Stomach smooth muscle (tissue), 2 donors: ENCODE results near the gene BCL7B.

Experiments used
- H3K27ac ChIP-seq: one replicate; pipeline ENCODE4 v1.7.0; 2013; ENCODE audit warnings: mild to moderate bottlenecking, low read length, inconsistent platforms
- H3K27me3 ChIP-seq, 2 donors: one replicate each; pipeline ENCODE4 v1.7.0; 2013; ENCODE audit warnings: low read length in 2 of 2; ENCODE audit not compliant: insufficient read depth in 2 of 2, control insufficient read depth in 1 of 2
- H3K36me3 ChIP-seq, 2 donors: one replicate each; pipeline ENCODE4 v1.7.0; 2013; ENCODE audit warnings: low read length in 2 of 2; ENCODE audit not compliant: control insufficient read depth in 2 of 2, insufficient read depth in 2 of 2
- H3K4me1 ChIP-seq: one replicate; pipeline ENCODE4 v1.7.0; 2013; ENCODE audit warnings: low read length; ENCODE audit not compliant: control insufficient read depth, insufficient read depth
- H3K4me3 ChIP-seq, 2 donors: one replicate each; pipeline ENCODE4 v1.7.0; 2013; ENCODE audit warnings: low read length in 2 of 2
- H3K9ac ChIP-seq, 2 donors: one replicate each; pipeline ENCODE4 v1.7.0; 2013; ENCODE audit warnings: low read length in 2 of 2, mild to moderate bottlenecking in 1 of 2
- H3K9me3 ChIP-seq, 2 donors: one replicate each; pipeline ENCODE4 v1.7.0; 2013; ENCODE audit warnings: low read length in 2 of 2; ENCODE audit not compliant: control insufficient read depth in 2 of 2
- donor health status: healthy.
- donor health status: Pancreatic carcinoma.

Gene BCL7B

GRCh38 chr7:73518470-73518869 lies 39.0 kb downstream of the BCL7B start:
- H3K27me3 ChIP-seq: no peaks in the 10 kb centered on the region
- peak overlapping the region in 1 of 2 donors; percentile 6 for H3K9ac ChIP-seq
- peaks cover 0 to 10% of the 10 kb centered on the region in 2 donors for H3K36me3 ChIP-seq
- H3K9me3 ChIP-seq: no peaks in the 10 kb centered on the region
- H3K27ac ChIP-seq: no peak overlapping the region
- peak overlapping the region; percentile 30 to 46 for H3K4me3 ChIP-seq
- H3K4me1 ChIP-seq: peaks cover 18% of the 10 kb centered on the region

GRCh38 chr7:73517241-73517995 lies 40.1 kb downstream of the BCL7B start:
- Histone ChIP-seq H3K27me3 (no peaks in the 10 kb centered on the region), H3K36me3 (peaks cover 0 to 12% of the 10 kb centered on the region in 2 donors), H3K4me1 (peaks cover 11% of the 10 kb centered on the region), H3K9ac (no peak overlapping the region), H3K9me3 (no peaks in the 10 kb centered on the region), H3K4me3 (no peak overlapping the region), H3K27ac (no peak overlapping the region)

GRCh38 chr7:73515178-73515577 lies 42.3 kb downstream of the BCL7B start:
- Histone ChIP-seq H3K36me3 (peaks cover 5 to 16% of the 10 kb centered on the region in 2 donors), H3K4me3 (no peak overlapping the region), H3K4me1 (peaks cover 10% of the 10 kb centered on the region)

GRCh38 chr7:73512018-73512780 lies 45.3 kb downstream of the BCL7B start:
- peaks cover 19 to 33% of the 10 kb centered on the region in 2 donors for H3K36me3 ChIP-seq
- no peaks in the 10 kb centered on the region for H3K9me3 ChIP-seq
- H3K27ac ChIP-seq: no peak overlapping the region
- no peak overlapping the region for H3K9ac ChIP-seq
- no peaks in the 10 kb centered on the region for H3K27me3 ChIP-seq
- H3K4me3 ChIP-seq: no peak overlapping the region
- no peaks in the 10 kb centered on the region for H3K4me1 ChIP-seq

More at GRCh38 chr7:73515178-73515577, 42.3 kb downstream of the BCL7B start:
- H3K27me3 ChIP-seq: no peaks in the 10 kb centered on the region
- H3K9me3 ChIP-seq: no peaks in the 10 kb centered on the region
- no peak overlapping the region for H3K27ac ChIP-seq
- no peak overlapping the region for H3K9ac ChIP-seq

GRCh38 chr7:73509463-73509862 lies 48.0 kb downstream of the BCL7B start:
- peaks cover 34 to 38% of the 10 kb centered on the region in 2 donors for H3K36me3 ChIP-seq
- no peaks in the 10 kb centered on the region for H3K9me3 ChIP-seq
- H3K27me3 ChIP-seq: no peaks in the 10 kb centered on the region
- H3K9ac ChIP-seq: no peak overlapping the region
- H3K4me3 ChIP-seq: no peak overlapping the region
- no peaks in the 10 kb centered on the region for H3K4me1 ChIP-seq
- no peak overlapping the region for H3K27ac ChIP-seq

- H3K4me1 ChIP-seq: no peaks in the 10 kb centered on the region
- H3K4me3 ChIP-seq: no peak overlapping the region
These were observed 49.9 kb downstream of the BCL7B start for GRCh38 chr7:73507556-73507955.

GRCh38 chr7:73504920-73505319 lies 52.6 kb downstream of the BCL7B start:
- H3K36me3 ChIP-seq: peaks cover 55 to 56% of the 10 kb centered on the region in 2 donors
- H3K27ac ChIP-seq: no peak overlapping the region
- no peaks in the 10 kb centered on the region for H3K9me3 ChIP-seq

More at GRCh38 chr7:73507556-73507955, 49.9 kb downstream of the BCL7B start:
- no peaks in the 10 kb centered on the region for H3K27me3 ChIP-seq
- no peak overlapping the region for H3K9ac ChIP-seq
- no peak overlapping the region for H3K27ac ChIP-seq
- H3K36me3 ChIP-seq: peaks cover 50 to 52% of the 10 kb centered on the region in 2 donors
- H3K9me3 ChIP-seq: no peaks in the 10 kb centered on the region

GRCh38 chr7:73504017-73504416 lies 53.5 kb downstream of the BCL7B start:
- H3K4me1 ChIP-seq: no peaks in the 10 kb centered on the region
- H3K9me3 ChIP-seq: no peaks in the 10 kb centered on the region
- peaks cover 59% of the 10 kb centered on the region in 2 donors for H3K36me3 ChIP-seq
- H3K4me3 ChIP-seq: no peak overlapping the region
- H3K9ac ChIP-seq: no peak overlapping the region
- H3K27ac ChIP-seq: no peak overlapping the region
- no peaks in the 10 kb centered on the region for H3K27me3 ChIP-seq

More at GRCh38 chr7:73504920-73505319, 52.6 kb downstream of the BCL7B start:
- Histone ChIP-seq H3K27me3 (no peaks in the 10 kb centered on the region), H3K4me1 (no peaks in the 10 kb centered on the region), H3K4me3 (no peak overlapping the region), H3K9ac (no peak overlapping the region)

GRCh38 chr7:73503229-73503628 lies 54.3 kb downstream of the BCL7B start:
- no peaks in the 10 kb centered on the region for H3K27me3 ChIP-seq
- H3K36me3 ChIP-seq: peaks cover 59 to 61% of the 10 kb centered on the region in 2 donors
- no peak overlapping the region for H3K27ac ChIP-seq

GRCh38 chr7:73496626-73497025 lies 60.9 kb downstream of the BCL7B start:
- no peaks in the 10 kb centered on the region for H3K27me3 ChIP-seq
- peaks cover 45 to 61% of the 10 kb centered on the region in 2 donors for H3K36me3 ChIP-seq
- H3K4me1 ChIP-seq: no peaks in the 10 kb centered on the region
- no peak overlapping the region for H3K27ac ChIP-seq
- no peak overlapping the region for H3K9ac ChIP-seq
- no peak overlapping the region for H3K4me3 ChIP-seq
- no peaks in the 10 kb centered on the region for H3K9me3 ChIP-seq

More at GRCh38 chr7:73503229-73503628, 54.3 kb downstream of the BCL7B start:
- no peaks in the 10 kb centered on the region for H3K9me3 ChIP-seq
- no peak overlapping the region for H3K9ac ChIP-seq
- H3K4me3 ChIP-seq: no peak overlapping the region
- H3K4me1 ChIP-seq: no peaks in the 10 kb centered on the region
